ES-I3 (cell line): ENCODE results near the gene APOM.

Source experiments
- H3K36me3 ChIP-seq: 2 replicates; pipeline ENCODE4 v1.6.1; 2013; ENCODE audit warnings: mild to moderate bottlenecking, low read length, control low read depth, moderate library complexity; ENCODE audit not compliant: insufficient read depth
- H3K4me1 ChIP-seq: 2 replicates; pipeline ENCODE4 v1.6.1; 2013; ENCODE audit warnings: mild to moderate bottlenecking, control low read depth, low read length; ENCODE audit not compliant: insufficient read depth
- H3K9ac ChIP-seq: 2 replicates; pipeline ENCODE4 v1.6.1; 2013; ENCODE audit warnings: low read depth, mild to moderate bottlenecking, low read length, moderate library complexity
- H3K9me3 ChIP-seq: 2 replicates; pipeline ENCODE4 v1.6.1; 2013; ENCODE audit warnings: mild to moderate bottlenecking, low read length, moderate library complexity; ENCODE audit not compliant: control insufficient read depth, insufficient read depth

APOM gene

GRCh38 chr6:31622684-31623091, 33.0 kb upstream of the APOM start:
- Histone ChIP-seq H3K9me3 (no peaks in the 10 kb centered on the region), H3K4me1 (peaks cover 10% of the 10 kb centered on the region), H3K36me3 (peaks cover 45% of the 10 kb centered on the region), H3K9ac (0 out of 2 replicates have a peak overlapping the region, but pooled peaks have one; percentile 97)

GRCh38 chr6:31624070-31624469, 31.6 kb upstream of the APOM start:
- H3K4me1 ChIP-seq, result peaks cover 10% of the 10 kb centered on the region
- H3K36me3 ChIP-seq, result peaks cover 58% of the 10 kb centered on the region
- H3K9ac ChIP-seq, result no peak overlapping the region
- no peaks in the 10 kb centered on the region for H3K9me3 ChIP-seq

- H3K9ac ChIP-seq, result no peak overlapping the region
- peaks cover 5% of the 10 kb centered on the region for H3K4me1 ChIP-seq
- peaks cover 71% of the 10 kb centered on the region for H3K36me3 ChIP-seq
- no peaks in the 10 kb centered on the region for H3K9me3 ChIP-seq
These were observed 28.7 kb upstream of the APOM start for GRCh38 chr6:31626952-31627351.

GRCh38 chr6:31627690-31628287, 27.9 kb upstream of the APOM start:
- no peak overlapping the region for H3K9ac ChIP-seq
- peaks cover 70% of the 10 kb centered on the region for H3K36me3 ChIP-seq
- H3K4me1 ChIP-seq, result no peaks in the 10 kb centered on the region
- no peaks in the 10 kb centered on the region for H3K9me3 ChIP-seq

- no peaks in the 10 kb centered on the region for H3K4me1 ChIP-seq
- no peak overlapping the region for H3K9ac ChIP-seq
- peaks cover 73% of the 10 kb centered on the region for H3K36me3 ChIP-seq
- H3K9me3 ChIP-seq, result no peaks in the 10 kb centered on the region
These were observed 26.7 kb upstream of the APOM start for GRCh38 chr6:31629014-31629413.

- H3K36me3 ChIP-seq, result peaks cover 73% of the 10 kb centered on the region
- H3K9me3 ChIP-seq, result no peaks in the 10 kb centered on the region
- no peaks in the 10 kb centered on the region for H3K4me1 ChIP-seq
- H3K9ac ChIP-seq, result no peak overlapping the region
These were observed 25.3 kb upstream of the APOM start for GRCh38 chr6:31630177-31630934.

- Histone ChIP-seq H3K4me1 (no peaks in the 10 kb centered on the region), H3K9ac (no peak overlapping the region), H3K36me3 (peaks cover 73% of the 10 kb centered on the region), H3K9me3 (no peaks in the 10 kb centered on the region)
These were observed 24.5 kb upstream of the APOM start for GRCh38 chr6:31631209-31631608.

- H3K9ac ChIP-seq, result no peak overlapping the region
- no peaks in the 10 kb centered on the region for H3K4me1 ChIP-seq
- H3K36me3 ChIP-seq, result peaks cover 74% of the 10 kb centered on the region
- H3K9me3 ChIP-seq, result no peaks in the 10 kb centered on the region
These were observed 23.9 kb upstream of the APOM start for GRCh38 chr6:31631681-31632278.

GRCh38 chr6:31632279-31632946, 23.3 kb upstream of the APOM start:
- no peak overlapping the region for H3K9ac ChIP-seq
- H3K36me3 ChIP-seq, result peaks cover 69% of the 10 kb centered on the region
- no peaks in the 10 kb centered on the region for H3K4me1 ChIP-seq
- H3K9me3 ChIP-seq, result no peaks in the 10 kb centered on the region

- Histone ChIP-seq H3K36me3 (peaks cover 64% of the 10 kb centered on the region), H3K9me3 (no peaks in the 10 kb centered on the region), H3K9ac (no peak overlapping the region), H3K4me1 (no peaks in the 10 kb centered on the region)
These were observed 22.2 kb upstream of the APOM start for GRCh38 chr6:31633447-31633846.

GRCh38 chr6:31634131-31634530, 21.6 kb upstream of the APOM start:
- H3K9me3 ChIP-seq, result no peaks in the 10 kb centered on the region
- peaks cover 62% of the 10 kb centered on the region for H3K36me3 ChIP-seq
- H3K4me1 ChIP-seq, result no peaks in the 10 kb centered on the region
- H3K9ac ChIP-seq, result no peak overlapping the region

GRCh38 chr6:31634969-31635575, 20.6 kb upstream of the APOM start:
- Histone ChIP-seq H3K9ac (no peak overlapping the region), H3K4me1 (no peaks in the 10 kb centered on the region), H3K9me3 (no peaks in the 10 kb centered on the region), H3K36me3 (peaks cover 68% of the 10 kb centered on the region)

- Histone ChIP-seq H3K4me1 (no peaks in the 10 kb centered on the region), H3K9ac (no peak overlapping the region), H3K9me3 (no peaks in the 10 kb centered on the region), H3K36me3 (peaks cover 66% of the 10 kb centered on the region)
These were observed 18.7 kb upstream of the APOM start for GRCh38 chr6:31636698-31637596.
